WTC11 (cell line): Measurements from ENCODE around the gene TMEM30A. TPM values are rescaled to one million over a fixed set of nuclear protein-coding genes. Genes with fewer than 3 reads are reported as not detected.

ENCODE experiments used
- ATAC-seq: fragments of 200-7000 bp; cut with Tn5 transposase; 2 replicates; pipeline ENCODE4 v1.10.0; 2021; ENCODE audit warnings: mild to moderate bottlenecking, moderate library complexity
- CTCF ChIA-PET: fragments of 300-600 bp; sonication (Branson Sonifier 250); formaldehyde crosslinking; loops from one replicate; lab custom pipeline; 2021; ENCODE audit warnings: antibody characterized with exemption; lab: Charles Lee
- POLR2A ChIA-PET: fragments of 350-600 bp; sonication (Branson Sonifier 250); formaldehyde crosslinking; loops from one replicate; lab custom pipeline; 2021; ENCODE audit warnings: antibody characterized with exemption; lab: Charles Lee
- DNase-seq: peaks from one replicate; pipeline ENCODE4 v3.0.0; 2021; ENCODE audit warnings: low spot score
- H3K27ac Mint-ChIP-seq: 2 replicates; pipeline ENCODE4 v1.8.0; 2021; ENCODE audit warnings: mixed read lengths
- H3K27me3 Mint-ChIP-seq: 2 replicates; pipeline ENCODE4 v1.8.0; 2021; ENCODE audit warnings: low read depth, mild to moderate bottlenecking, moderate library complexity, mixed read lengths
- H3K36me3 Mint-ChIP-seq: 2 replicates; pipeline ENCODE4 v1.8.0; 2021; ENCODE audit warnings: mixed read lengths
- H3K4me1 Mint-ChIP-seq: 2 replicates; pipeline ENCODE4 v1.8.0; 2022; ENCODE audit warnings: mixed read lengths
- H3K4me3 Mint-ChIP-seq: 2 replicates; pipeline ENCODE4 v1.8.0; 2021; ENCODE audit warnings: mild to moderate bottlenecking, moderate library complexity, mixed read lengths
- H3K9me3 Mint-ChIP-seq: 2 replicates; pipeline ENCODE4 v1.8.0; 2021; ENCODE audit warnings: mixed read lengths
- CREM ChIP-seq: sonication (generic); formaldehyde crosslinking; IDR thresholded peaks from 2 replicates; pipeline ENCODE4 v1.8.1; 2022; ENCODE audit warnings: mild to moderate bottlenecking, missing genetic modification reagents, moderate library complexity
- CTCF ChIP-seq: fragments of 200-600 bp; IDR thresholded peaks from 2 replicates; pipeline ENCODE4 v1.8.0; 2022; ENCODE audit warnings: antibody characterized with exemption
- E2F5 ChIP-seq: sonication (generic); formaldehyde crosslinking; IDR thresholded peaks from 2 replicates; pipeline ENCODE4 v1.8.1; 2022; ENCODE audit warnings: mild to moderate bottlenecking, moderate library complexity, missing genetic modification reagents
- ELF4 ChIP-seq: sonication (generic); formaldehyde crosslinking; IDR thresholded peaks from 2 replicates; pipeline ENCODE4 v1.8.1; 2022; ENCODE audit warnings: low read depth, mild to moderate bottlenecking, moderate library complexity, missing genetic modification reagents
- GRHL2 ChIP-seq: fragments of 250-450 bp; sonication (Bioruptor Pico); IDR thresholded peaks from 2 replicates; pipeline ENCODE4 v1.8.0; 2022; ENCODE audit warnings: mild to moderate bottlenecking, moderate library complexity; ENCODE audit not compliant: insufficient replicate concordance, severe bottlenecking
- JUN ChIP-seq: sonication (generic); formaldehyde crosslinking; IDR thresholded peaks from 2 replicates; pipeline ENCODE4 v1.8.0; 2023; ENCODE audit warnings: mild to moderate bottlenecking, missing genetic modification reagents
- KAT7 ChIP-seq: sonication (generic); formaldehyde crosslinking; IDR thresholded peaks from 2 replicates; pipeline ENCODE4 v1.8.1; 2023; ENCODE audit warnings: missing genetic modification reagents, mild to moderate bottlenecking, borderline replicate concordance
- NFE2L1 ChIP-seq: sonication (generic); formaldehyde crosslinking; IDR thresholded peaks from 2 replicates; pipeline ENCODE4 v1.8.1; 2023; ENCODE audit warnings: missing genetic modification reagents
- NFYB ChIP-seq: sonication (generic); formaldehyde crosslinking; conservative IDR thresholded peaks from 2 replicates; pipeline ENCODE4 v1.8.0; 2022; ENCODE audit warnings: low read depth, missing genetic modification reagents
- TEAD4 ChIP-seq: sonication (generic); formaldehyde crosslinking; IDR thresholded peaks from 2 replicates; pipeline ENCODE4 v1.8.0; 2022; ENCODE audit warnings: mild to moderate bottlenecking, missing genetic modification reagents
- ZNF281 ChIP-seq: sonication (generic); formaldehyde crosslinking; IDR thresholded peaks from 2 replicates; pipeline ENCODE4 v1.8.0; 2023; ENCODE audit warnings: mild to moderate bottlenecking, missing genetic modification reagents
- total RNA-seq: library from RNA; stranded (reverse); gene quantifications from 3 replicates; pipeline ENCODE4 v1.2.3, GENCODE V29; 2021
- TF ChIP-seq, protein P1 (sequence below): sonication (generic); formaldehyde crosslinking; IDR thresholded peaks from 2 replicates; pipeline ENCODE4 v1.8.1; 2023; ENCODE audit warnings: mild to moderate bottlenecking, missing genetic modification reagents
- TF ChIP-seq, protein P2 (sequence below): sonication (generic); formaldehyde crosslinking; IDR thresholded peaks from 2 replicates; pipeline ENCODE4 v1.8.1; 2022; ENCODE audit warnings: low read depth, missing genetic modification reagents, borderline replicate concordance
- TF ChIP-seq, protein P3 (sequence below): sonication (generic); formaldehyde crosslinking; IDR thresholded peaks from 2 replicates; pipeline ENCODE4 v1.8.0; 2023; ENCODE audit warnings: missing genetic modification reagents, mild to moderate bottlenecking, borderline replicate concordance

Gene TMEM30A
- total RNA-seq, 1 experiment from 2014 or later, result 81.2 TPM

- Mint-ChIP-seq H3K27ac (0 out of 2 replicates have a peak overlapping the region, but pooled peaks have one; percentile 35), H3K4me1 (peaks cover 12% of the 10 kb centered on the region), H3K9me3 (no peaks in the 10 kb centered on the region), H3K27me3 (no peaks in the 10 kb centered on the region), H3K36me3 (no peaks in the 10 kb centered on the region), H3K4me3 (no peak overlapping the region)
- ChIA-PET CTCF (interaction anchor here (1.1 kb wide), 1 partner anchor 15 kb away, joined by 3 read pairs; the partner anchor contains the start of gene TMEM30A), POLR2A (no interaction called here)
- ATAC-seq (peak; percentile 69), DNase-seq (no peak)
- TF ChIP-seq CREM (CRISPR knock-in tag), result no peak
- no peak for TF ChIP-seq ZNF281 (CRISPR knock-in tag)
- TF ChIP-seq KAT7, result no peak
- TF ChIP-seq, protein P1, sequence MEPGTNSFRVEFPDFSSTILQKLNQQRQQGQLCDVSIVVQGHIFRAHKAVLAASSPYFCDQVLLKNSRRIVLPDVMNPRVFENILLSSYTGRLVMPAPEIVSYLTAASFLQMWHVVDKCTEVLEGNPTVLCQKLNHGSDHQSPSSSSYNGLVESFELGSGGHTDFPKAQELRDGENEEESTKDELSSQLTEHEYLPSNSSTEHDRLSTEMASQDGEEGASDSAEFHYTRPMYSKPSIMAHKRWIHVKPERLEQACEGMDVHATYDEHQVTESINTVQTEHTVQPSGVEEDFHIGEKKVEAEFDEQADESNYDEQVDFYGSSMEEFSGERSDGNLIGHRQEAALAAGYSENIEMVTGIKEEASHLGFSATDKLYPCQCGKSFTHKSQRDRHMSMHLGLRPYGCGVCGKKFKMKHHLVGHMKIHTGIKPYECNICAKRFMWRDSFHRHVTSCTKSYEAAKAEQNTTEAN (CRISPR knock-in tag), result no peak
- TF ChIP-seq ELF4 (CRISPR knock-in tag), result no peak
- TF ChIP-seq E2F5, result no peak
- no peak for TF ChIP-seq JUN (CRISPR knock-in tag)
- no peak for TF ChIP-seq GRHL2
- TF ChIP-seq, protein P2, sequence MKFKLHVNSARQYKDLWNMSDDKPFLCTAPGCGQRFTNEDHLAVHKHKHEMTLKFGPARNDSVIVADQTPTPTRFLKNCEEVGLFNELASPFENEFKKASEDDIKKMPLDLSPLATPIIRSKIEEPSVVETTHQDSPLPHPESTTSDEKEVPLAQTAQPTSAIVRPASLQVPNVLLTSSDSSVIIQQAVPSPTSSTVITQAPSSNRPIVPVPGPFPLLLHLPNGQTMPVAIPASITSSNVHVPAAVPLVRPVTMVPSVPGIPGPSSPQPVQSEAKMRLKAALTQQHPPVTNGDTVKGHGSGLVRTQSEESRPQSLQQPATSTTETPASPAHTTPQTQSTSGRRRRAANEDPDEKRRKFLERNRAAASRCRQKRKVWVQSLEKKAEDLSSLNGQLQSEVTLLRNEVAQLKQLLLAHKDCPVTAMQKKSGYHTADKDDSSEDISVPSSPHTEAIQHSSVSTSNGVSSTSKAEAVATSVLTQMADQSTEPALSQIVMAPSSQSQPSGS (CRISPR knock-in tag), result no peak
- TF ChIP-seq TEAD4, result no peak
- no peak for TF ChIP-seq CTCF
- no peak for TF ChIP-seq NFYB
Observed at GRCh38 chr6:75299801-75300530, 15.4 kb upstream of the TMEM30A start.

GRCh38 chr6:75296811-75297779 lies 12.5 kb upstream of the TMEM30A start:
- no peak for DNase-seq
- peak; percentile 54 for TF ChIP-seq CTCF
- TF ChIP-seq, protein P3, sequence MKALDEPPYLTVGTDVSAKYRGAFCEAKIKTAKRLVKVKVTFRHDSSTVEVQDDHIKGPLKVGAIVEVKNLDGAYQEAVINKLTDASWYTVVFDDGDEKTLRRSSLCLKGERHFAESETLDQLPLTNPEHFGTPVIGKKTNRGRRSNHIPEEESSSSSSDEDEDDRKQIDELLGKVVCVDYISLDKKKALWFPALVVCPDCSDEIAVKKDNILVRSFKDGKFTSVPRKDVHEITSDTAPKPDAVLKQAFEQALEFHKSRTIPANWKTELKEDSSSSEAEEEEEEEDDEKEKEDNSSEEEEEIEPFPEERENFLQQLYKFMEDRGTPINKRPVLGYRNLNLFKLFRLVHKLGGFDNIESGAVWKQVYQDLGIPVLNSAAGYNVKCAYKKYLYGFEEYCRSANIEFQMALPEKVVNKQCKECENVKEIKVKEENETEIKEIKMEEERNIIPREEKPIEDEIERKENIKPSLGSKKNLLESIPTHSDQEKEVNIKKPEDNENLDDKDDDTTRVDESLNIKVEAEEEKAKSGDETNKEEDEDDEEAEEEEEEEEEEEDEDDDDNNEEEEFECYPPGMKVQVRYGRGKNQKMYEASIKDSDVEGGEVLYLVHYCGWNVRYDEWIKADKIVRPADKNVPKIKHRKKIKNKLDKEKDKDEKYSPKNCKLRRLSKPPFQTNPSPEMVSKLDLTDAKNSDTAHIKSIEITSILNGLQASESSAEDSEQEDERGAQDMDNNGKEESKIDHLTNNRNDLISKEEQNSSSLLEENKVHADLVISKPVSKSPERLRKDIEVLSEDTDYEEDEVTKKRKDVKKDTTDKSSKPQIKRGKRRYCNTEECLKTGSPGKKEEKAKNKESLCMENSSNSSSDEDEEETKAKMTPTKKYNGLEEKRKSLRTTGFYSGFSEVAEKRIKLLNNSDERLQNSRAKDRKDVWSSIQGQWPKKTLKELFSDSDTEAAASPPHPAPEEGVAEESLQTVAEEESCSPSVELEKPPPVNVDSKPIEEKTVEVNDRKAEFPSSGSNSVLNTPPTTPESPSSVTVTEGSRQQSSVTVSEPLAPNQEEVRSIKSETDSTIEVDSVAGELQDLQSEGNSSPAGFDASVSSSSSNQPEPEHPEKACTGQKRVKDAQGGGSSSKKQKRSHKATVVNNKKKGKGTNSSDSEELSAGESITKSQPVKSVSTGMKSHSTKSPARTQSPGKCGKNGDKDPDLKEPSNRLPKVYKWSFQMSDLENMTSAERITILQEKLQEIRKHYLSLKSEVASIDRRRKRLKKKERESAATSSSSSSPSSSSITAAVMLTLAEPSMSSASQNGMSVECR (CRISPR knock-in tag), result no peak
- no peak for TF ChIP-seq NFE2L1 (CRISPR knock-in tag)
- TF ChIP-seq, protein P1 (CRISPR knock-in tag), result no peak
- TF ChIP-seq CREM (CRISPR knock-in tag), result no peak

More at GRCh38 chr6:75296811-75297779, 12.5 kb upstream of the TMEM30A start:
- no peak for ATAC-seq
- H3K27ac Mint-ChIP-seq, result no peak overlapping the region
- peaks cover 12% of the 10 kb centered on the region for H3K4me1 Mint-ChIP-seq
- ChIA-PET POLR2A (no interaction called here), CTCF (interaction anchor here (0.6 to 1.4 kb wide), 25 partner anchors 8 to 259 kb away, joined by 3 to 10 read pairs (median 4); partner anchors contain the start of genes COX7A2, FILIP1 and TMEM30A)
- H3K9me3 Mint-ChIP-seq, result no peaks in the 10 kb centered on the region
- no peaks in the 10 kb centered on the region for H3K27me3 Mint-ChIP-seq
- no peaks in the 10 kb centered on the region for H3K36me3 Mint-ChIP-seq
- H3K4me3 Mint-ChIP-seq, result no peak overlapping the region
